Measurements from ENCODE around the gene ANO1.

- TF ChIP-seq CTCF (IDR thresholded peaks at IDR 0.05), result no peak
- no peak for TF ChIP-seq POLR2A (IDR thresholded peaks at IDR 0.05; ENCODE audit: low read depth)
These were observed 77.3 kb downstream of the ANO1 start for GRCh38 chr11:70155386-70155785.

Measured in esophagus muscularis mucosa (tissue), 3 donors.